ENCODE measurements around the gene ITGAV. TPM values are rescaled to one million over a fixed set of nuclear protein-coding genes. Genes with fewer than 3 reads are reported as not detected.
A peak's percentile ranks its signal among the peaks of the same experiment; 100 is the strongest.

ITGAV gene
- total RNA-seq, 1 experiment from 2014 or later: 26.9 TPM

DNA sequence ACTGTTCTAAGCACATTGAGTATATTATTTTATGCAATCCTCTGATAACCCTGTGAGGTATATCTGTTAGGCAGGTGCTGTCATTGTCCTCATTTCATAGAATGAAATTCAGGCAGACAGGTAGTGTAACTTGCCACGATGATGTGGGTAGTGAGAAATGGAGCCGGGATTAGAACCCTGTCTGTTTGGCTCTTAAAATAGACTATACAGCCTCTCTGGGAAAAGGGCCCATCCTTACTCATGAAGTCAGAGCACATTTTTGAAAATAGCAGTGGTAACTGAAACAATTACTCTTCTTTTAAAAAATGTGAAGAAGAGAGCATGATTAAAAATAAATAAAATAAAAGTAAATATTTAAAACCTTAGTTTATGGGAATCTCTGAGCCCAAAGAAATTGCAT, 127.0 kb downstream of the ITGAV start:
- Mint-ChIP-seq H3K4me1 (peaks cover 21 to 46% of the 10 kb centered on the region in 2 experiments), H3K4me3 (no peak overlapping the region), H3K27ac (peak overlapping the region in 1 of 3 experiments; percentile 11; a peak in 2 of 7 replicates), H3K27me3 (ENCODE audit: low read depth) (no peaks in the 10 kb centered on the region), H3K9me3 (no peaks in the 10 kb centered on the region), H3K36me3 (ENCODE audit: insufficient read depth in 1 of 3, low read depth in 3 of 3) (no peaks in the 10 kb centered on the region)
- no peaks in the 10 kb centered on the region for H4K20me1 ChIP-seq (ENCODE audit: control insufficient read depth, insufficient read depth, insufficient read length)
- no peak overlapping the region for H2AFZ ChIP-seq (ENCODE audit: low read length)
- no peak overlapping the region for H2BK12ac ChIP-seq (ENCODE audit: insufficient read length, low read depth, low read length)
- H3K4me2 ChIP-seq (ENCODE audit: insufficient read depth, insufficient read length, low read length): no peak overlapping the region
- H3K18ac ChIP-seq (ENCODE audit: insufficient read length, low read depth, low read length): no peak overlapping the region
- no peak for TF ChIP-seq CTCF (conservative IDR thresholded peaks at IDR 0.05)
- no peak overlapping the region for H3K9ac ChIP-seq (ENCODE audit: extremely low read depth, insufficient read length, low read length)
- no peaks in the 10 kb centered on the region for H3K79me1 ChIP-seq (ENCODE audit: insufficient read depth, low read depth, low read length, poor library complexity, severe bottlenecking)
- no peak overlapping the region for H4K91ac ChIP-seq (ENCODE audit: insufficient read length, low read depth, low read length)
- H3K27me3 ChIP-seq (ENCODE audit: insufficient read depth, low read length): no peaks in the 10 kb centered on the region
- no CpG with 5 or more reads among the region's 2 CpGs for WGBS (ENCODE audit: extremely low coverage, insufficient read length, low lambda C conversion rate)
- no peak overlapping the region for H3K27ac ChIP-seq (ENCODE audit: insufficient read length, low read depth, low read length)
- H3K23ac ChIP-seq (ENCODE audit: insufficient read length, low read depth, low read length): no peak overlapping the region
- H3K23me2 ChIP-seq (ENCODE audit: insufficient read length, low read depth, low read length, poor library complexity, severe bottlenecking): no peaks in the 10 kb centered on the region
- no peaks in the 10 kb centered on the region for H3K79me2 ChIP-seq (ENCODE audit: insufficient read depth, low read length)
- H3K4me1 ChIP-seq (ENCODE audit: insufficient read depth, low read length): peaks cover 5% of the 10 kb centered on the region
- no peak overlapping the region for H4K8ac ChIP-seq (replicated peaks; ENCODE audit: insufficient read length, low read depth, low read length)
- H2AK5ac ChIP-seq (ENCODE audit: insufficient read length, low read length): no peak overlapping the region
- H3K14ac ChIP-seq (ENCODE audit: insufficient read depth, low read length): no peak overlapping the region
- H4K5ac ChIP-seq (ENCODE audit: insufficient read length, low read depth, low read length): no peak overlapping the region
- no peak overlapping the region for H2BK5ac ChIP-seq (ENCODE audit: insufficient read length, low read length)
- H3T11ph ChIP-seq (ENCODE audit: low read length): no peak overlapping the region
- DNase-seq: no peak
- H2BK20ac ChIP-seq (ENCODE audit: low read depth, low read length, poor library complexity, severe bottlenecking): no peak overlapping the region
- H3K56ac ChIP-seq (ENCODE audit: insufficient read length, low read depth, low read length): no peak overlapping the region
- no peaks in the 10 kb centered on the region for H3K9me3 ChIP-seq (ENCODE audit: control insufficient read depth, low read depth, low read length)
- no peak overlapping the region for H3K4ac ChIP-seq (ENCODE audit: low read depth, low read length)
- no peak overlapping the region for H2BK15ac ChIP-seq (ENCODE audit: low read depth, low read length)
- H2BK120ac ChIP-seq (ENCODE audit: low read depth, low read length, poor library complexity, severe bottlenecking): no peak overlapping the region
